ENCODE results near the gene PRPH2.

DNA sequence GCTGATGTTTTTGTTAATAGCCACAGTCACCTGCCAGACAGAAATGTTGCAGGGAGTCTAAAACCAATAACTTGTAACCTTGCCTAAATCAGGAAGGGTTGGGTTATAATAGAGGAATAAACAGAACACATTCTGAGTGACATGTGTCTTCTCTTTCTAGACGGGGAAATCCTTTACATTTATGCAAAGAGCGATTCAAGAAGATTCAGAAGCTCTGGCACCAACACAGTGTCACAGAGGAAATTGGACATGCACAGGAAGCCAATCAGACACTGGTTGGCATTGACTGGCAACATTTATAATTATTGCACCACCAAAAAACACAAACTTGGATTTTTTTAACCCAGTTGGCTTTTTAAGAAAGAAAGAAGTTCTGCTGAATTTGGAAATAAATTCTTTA, 31.5 kb downstream of the PRPH2 start:
- no peak for TF ChIP-seq POLR2A (IDR thresholded peaks at IDR 0.05)
- TF ChIP-seq, protein P1, sequence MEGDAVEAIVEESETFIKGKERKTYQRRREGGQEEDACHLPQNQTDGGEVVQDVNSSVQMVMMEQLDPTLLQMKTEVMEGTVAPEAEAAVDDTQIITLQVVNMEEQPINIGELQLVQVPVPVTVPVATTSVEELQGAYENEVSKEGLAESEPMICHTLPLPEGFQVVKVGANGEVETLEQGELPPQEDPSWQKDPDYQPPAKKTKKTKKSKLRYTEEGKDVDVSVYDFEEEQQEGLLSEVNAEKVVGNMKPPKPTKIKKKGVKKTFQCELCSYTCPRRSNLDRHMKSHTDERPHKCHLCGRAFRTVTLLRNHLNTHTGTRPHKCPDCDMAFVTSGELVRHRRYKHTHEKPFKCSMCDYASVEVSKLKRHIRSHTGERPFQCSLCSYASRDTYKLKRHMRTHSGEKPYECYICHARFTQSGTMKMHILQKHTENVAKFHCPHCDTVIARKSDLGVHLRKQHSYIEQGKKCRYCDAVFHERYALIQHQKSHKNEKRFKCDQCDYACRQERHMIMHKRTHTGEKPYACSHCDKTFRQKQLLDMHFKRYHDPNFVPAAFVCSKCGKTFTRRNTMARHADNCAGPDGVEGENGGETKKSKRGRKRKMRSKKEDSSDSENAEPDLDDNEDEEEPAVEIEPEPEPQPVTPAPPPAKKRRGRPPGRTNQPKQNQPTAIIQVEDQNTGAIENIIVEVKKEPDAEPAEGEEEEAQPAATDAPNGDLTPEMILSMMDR (IDR thresholded peaks at IDR 0.05) = no peak
